Stimulated activated CD4-positive, alpha-beta T cell treated with anti-CD3 and anti-CD28 coated beads, Interleukin-15, amount 100 ng/mL, for 48 hours (primary cell): Measurements from ENCODE around the gene RIT2.
"Not testable (repeated sequence)": the region's sequence is repeated elsewhere in the genome, so short reads cannot be mapped to it uniquely, and the experiment has no call there.

Experiments
- DNase-seq, 2 donors: peaks; one replicate each; pipeline ENCODE4 v3.0.0-alpha.2; 2020; ENCODE audit warnings: low read depth in 2 of 2

The RIT2 gene

DNA sequence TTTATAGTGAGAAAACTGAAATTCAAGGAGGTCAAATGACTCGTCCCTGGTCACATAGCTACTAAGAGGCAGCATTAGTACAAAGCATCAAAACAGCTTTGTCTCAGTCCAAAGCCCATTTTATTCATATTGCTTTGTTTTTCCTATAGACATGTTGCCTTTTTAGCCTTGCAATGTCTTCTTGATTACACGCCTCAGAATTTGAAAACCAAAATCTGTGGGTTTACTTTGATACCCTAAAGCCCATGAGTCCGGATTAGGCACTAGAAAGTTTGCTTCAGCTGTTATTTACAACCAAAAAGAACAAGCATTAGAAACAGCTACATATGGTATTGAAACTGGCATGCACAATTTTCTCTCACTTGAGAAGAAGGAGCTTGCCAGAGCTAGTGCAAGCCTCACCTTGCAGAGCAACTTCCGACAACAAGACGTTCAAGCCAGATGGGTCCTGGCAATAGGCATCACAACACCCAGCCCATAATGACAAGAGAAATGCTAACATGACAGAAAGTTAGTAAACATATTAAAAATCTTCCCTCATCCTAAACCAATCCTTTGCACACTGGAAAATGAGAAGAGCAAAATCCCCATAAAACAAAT lies 276.8 kb downstream of the RIT2 start:
- DNase-seq: no peak

DNA sequence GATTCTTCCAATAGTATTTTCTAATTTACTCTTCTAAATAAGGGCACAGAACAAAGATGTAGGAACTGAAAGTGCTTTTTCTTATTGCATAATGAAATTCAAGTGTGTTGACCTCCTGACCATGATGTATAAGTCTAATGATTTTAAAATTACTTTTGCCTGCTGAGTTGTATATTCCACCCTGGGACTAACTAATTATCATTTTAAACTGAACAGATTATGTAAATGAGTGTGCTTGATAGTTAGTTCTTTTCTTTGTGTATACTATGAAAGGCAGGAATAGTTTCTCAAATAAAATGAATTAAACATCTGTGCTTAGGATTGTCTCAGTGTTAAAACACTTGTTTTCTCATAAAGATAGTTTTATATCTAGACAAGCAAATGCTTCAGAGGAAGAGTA lies 284.5 kb downstream of the RIT2 start:
- DNase-seq: no peak

DNA sequence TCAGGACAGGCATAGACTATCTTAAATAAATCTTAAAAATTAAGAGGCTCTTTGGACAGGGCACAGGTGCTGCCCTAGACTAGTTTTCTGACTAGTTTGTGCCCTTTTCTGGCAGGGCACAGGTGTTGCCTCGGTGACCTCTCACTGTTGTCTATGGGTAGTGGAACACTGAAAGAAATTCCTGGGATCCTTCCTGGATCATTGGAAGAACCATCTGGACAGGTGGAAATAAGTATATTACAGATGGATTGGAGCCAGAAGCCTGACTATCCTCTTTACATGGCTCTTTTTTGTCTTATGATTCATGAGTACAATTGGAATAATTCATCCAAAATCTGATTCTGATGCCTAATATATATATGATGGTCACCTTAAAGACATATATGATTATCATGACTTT lies 286.6 kb downstream of the RIT2 start:
- no peak for DNase-seq

DNA sequence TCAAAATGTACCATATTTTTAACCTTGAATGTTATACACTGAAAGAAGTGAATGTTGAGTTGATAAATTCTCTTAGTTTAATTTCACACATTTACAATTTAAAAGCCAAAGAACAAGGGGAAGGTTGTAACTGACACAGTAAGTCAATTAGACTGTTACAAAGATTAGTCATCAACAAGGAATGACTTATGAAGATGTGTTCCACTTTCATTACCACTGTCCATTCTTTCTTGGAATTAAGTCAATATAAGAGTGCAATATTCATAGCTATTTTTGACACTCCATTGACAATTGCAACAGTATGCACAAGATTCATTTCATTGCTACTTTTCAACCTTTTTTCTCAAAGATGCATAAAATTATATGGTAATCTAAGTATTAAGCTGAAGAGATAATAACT lies 291.3 kb downstream of the RIT2 start:
- no peak for DNase-seq

DNA sequence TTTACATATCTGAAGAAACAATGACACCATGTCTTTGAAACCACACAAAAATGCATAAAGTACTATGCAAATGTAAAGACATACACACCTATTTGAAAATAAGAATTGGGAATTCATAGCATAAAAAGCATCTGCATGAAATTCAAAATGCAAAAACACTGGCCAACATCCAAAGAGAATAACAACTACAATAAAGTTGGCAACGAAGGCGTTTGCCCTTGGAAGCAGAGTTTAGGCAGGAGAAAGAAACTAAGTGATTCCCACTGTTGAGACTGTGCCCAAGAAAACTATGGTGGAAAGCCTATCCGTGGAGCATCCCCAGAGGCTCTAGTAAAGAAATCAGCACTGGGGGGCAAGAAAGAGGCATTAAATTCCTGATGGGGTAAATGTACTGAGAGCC lies 292.8 kb downstream of the RIT2 start:
- DNase-seq: no peak

DNA sequence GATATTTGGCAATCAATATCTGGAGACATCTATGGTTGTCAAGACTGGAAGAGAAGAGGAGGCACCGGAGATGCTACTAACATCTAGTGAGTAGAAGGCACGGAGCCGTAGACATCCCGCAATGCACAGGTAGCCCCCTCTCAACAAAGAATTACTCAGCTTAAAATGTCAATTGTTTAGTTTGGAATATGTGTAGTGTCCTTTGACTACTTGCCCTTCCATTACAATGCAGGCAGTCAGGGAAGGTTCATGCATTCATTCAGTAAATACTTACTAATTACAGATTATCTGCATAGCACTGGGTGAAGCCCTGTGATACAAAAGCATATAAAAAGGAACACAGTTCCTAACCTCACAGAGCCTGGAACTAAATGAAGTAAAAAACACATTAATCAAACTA lies 294.0 kb downstream of the RIT2 start:
- no peak for DNase-seq

DNA sequence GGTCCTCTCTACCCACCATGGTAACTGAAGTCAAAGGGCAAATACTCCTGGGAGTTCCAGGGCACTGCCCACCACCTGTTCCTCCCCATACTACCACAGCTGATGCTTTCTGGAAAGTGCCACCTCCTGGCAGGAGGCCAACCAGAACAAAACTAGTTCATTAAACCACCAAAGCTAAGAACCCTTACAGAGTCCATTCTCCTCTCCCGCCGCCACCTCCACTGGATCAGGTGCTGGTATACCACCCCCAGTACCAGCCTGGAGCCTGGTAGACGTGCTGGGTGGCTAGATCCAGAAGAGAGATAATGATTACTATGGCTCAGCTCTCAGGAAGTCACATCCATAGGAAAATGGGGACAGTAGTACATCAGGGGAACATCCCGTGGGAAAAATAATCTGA lies 300.9 kb downstream of the RIT2 start:
- DNase-seq: no peak

DNA sequence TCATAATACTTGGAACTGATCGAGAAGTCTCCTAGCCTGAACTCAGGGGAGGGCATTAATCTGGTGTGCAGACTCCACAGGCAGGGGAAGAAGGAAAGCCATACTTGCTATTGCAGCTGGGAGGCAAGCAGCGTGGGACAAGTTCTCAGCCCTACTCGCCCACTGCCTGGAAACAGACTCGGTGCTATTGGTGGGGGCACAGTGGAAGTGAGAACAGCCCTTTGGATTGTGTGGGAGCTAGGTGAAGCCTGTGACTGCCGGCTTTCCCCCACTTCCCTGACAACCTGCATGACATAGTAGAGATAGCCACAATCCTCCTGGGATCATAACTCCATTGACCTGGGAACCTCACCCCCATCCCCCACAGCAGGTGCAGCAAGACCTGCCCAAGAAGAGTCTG lies 301.3 kb downstream of the RIT2 start:
- no peak for DNase-seq

DNA sequence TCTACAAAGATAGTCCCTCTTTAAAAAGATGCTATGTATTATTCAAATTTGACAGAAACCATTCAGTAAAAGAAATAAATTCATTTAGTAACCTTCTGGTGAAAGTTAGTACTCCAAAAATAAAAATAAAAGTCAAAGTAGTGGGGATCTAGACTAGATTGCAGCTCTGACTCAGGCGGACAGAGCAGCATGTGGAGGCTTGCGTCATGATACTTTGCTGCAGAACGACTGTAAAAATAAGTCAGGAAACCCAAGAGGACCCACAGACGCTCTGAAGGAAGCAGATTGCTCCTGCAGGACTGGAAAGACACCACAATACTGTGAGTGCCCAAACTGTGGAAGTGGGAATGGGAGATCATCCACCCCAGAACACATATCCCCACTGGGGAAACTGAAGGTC lies 301.9 kb downstream of the RIT2 start:
- no peak for DNase-seq

DNA sequence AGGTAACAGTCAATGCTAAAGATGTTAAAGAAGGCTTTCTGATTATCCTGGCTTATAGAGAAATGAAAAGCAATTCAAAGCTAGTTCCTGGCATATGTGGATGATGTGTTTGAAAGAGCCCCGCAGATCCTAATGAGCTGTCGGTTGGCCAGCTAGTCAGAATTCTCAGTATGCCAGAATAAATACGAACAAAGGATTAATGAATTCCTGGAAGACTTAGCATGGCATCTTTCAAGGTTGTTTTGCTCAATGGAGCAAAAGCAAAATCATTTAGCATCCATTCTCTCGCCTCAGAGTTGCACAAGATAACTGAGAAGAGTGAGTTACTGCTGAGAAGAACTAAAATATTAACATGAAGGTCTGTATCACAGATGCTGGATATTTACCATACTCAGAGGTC lies 307.6 kb downstream of the RIT2 start:
- no peak for DNase-seq

DNA sequence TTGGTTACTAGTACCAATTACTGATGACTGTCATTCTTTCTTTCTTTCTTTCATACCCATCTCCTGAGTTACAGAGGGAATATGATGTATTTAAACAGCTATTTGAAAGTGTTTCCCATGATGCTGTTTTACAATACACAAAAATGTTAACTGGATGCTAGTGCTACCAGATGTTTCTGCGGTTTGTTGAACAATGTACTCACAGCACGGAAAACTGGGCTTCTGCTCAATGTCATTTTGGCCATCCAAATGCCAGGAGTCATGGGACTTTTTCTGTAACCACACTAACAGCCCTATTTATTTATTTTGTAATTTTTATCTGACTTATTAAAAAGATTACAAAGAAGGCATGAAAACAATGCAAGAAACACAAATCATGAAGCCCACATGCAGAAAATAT lies 313.8 kb downstream of the RIT2 start:
- DNase-seq: no peak

DNA sequence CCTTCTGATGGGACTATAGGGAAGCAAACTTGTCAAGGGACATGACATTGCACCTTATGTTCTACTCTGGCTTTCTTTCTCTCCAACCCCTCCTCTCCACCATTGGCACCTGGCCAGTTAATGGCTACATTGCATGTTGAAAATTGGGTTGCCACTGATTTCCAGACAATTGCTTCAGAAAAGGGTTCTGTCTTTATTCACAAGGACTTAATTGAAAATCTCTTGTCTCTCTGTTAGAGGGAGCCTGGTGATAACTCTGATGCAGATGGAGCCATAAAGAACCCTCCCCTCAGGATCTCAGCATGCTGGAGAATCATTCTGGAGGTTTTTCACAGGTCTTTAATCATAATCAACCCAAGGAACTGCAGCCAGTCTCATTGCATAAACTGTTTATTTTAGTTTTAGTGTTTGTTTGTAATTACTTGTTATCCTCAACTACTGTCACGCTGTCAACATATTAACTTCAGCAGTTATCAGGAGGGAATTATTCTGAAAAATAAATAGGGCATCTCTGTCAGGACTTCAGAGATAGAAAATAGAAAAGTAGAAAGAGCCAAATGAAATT lies 316.8 kb downstream of the RIT2 start:
- DNase-seq: no peak

DNA sequence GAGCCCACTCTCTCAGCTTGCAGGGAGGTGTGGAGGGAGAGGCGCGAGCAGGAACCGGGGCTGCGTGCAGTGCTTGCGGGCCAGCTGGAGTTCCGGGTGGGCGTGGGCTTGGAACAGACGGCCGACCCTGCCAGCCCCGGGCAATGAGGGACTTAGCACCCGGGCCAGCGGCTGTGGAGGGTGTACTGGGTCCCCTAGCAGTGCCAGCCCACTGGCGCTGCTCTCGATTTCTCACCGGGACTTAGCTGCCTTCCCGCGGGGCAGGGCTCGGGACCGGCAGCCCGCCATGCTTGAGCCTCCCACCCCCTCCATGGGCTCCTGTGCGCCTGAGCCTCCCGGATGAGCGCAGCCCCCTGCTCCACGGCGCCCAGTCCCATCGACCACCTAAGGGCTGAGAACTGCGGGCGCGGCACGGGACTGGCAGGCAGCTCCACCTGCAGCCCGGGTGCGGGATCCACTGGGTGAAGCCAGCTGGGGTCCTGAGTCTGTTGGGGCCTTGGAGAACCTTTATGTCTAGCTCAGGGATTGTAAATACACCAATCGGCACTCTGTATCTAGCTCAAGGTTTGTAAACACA lies 320.2 kb downstream of the RIT2 start:
- not testable (repeated sequence) for DNase-seq

DNA sequence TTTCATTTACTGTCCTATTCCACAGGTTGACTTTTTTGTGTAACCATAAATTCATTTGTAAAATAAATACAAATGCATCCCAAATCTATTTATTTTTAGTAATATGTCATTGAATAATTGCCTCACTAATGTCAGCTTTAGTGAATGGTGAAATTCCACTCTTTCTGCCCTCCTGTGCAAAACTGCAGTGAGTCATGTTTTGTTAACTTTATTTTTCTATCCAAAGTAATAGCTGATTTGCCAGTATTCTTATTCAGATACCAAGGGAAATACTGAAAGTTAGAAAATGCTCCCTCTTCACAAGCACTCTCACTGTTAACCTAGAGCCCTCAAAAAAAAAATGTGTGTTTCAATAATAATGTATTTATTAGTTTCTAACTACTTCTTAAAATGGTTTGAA lies 322.8 kb downstream of the RIT2 start:
- DNase-seq: no peak

DNA sequence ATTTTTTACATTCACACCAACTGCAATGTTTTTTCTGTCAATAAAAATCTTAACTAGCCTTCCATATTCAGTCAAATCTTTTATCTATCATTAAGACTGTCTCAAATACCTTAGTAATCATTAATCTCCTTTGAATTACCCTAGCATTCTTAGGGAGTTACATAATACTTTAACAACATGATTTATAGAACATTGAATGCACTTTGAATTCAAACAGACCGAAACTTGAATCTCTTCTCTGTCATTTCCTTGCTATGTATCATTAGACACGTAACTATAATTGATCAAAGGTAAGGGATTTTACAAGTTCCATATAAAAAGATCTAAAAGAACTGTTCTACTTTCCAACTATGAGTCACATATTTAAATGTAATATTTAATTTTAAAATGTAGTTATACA lies 330.9 kb downstream of the RIT2 start:
- DNase-seq: no peak

DNA sequence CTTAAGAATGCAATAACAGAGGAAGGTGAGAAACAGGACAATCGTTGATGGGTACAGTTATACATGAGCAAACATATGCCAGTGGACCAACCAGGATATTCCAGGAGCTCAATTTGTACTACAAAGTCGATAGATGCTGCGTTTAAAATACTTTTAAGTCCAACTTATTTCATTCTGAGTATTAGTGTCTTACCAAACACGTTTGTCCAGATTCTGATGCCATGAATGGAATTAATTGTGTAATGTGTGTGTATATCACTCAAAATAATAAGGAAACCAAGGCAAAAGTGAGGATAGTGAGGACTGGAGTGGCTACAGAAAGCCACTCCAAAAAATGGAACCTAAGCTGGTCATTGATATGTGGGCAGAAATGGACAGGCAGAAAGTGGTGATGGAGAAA lies 332.6 kb downstream of the RIT2 start:
- DNase-seq: no peak

DNA sequence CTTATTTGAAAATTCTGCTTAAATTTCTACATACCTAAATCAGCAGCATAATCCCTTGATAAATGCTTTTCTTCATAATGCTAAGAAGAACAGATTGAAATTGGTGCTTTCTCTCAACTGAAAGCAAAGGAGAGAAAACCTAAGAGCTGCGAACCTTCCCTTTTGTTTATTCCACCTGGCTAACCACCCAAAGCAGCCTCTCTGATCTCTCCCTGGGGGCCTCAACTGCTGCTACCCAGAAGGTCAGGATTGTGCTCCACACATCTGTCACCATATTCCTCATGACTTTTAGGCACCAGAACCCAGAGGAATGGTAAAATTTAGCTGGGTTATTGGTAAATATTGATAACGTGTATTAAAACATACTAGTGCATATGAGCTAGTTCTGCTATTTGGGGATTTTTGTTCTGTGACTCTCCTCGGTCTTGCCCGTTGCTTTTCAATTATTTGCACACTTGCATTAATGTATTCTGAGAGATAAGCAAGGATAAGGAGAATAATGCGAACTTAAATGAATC lies 334.1 kb downstream of the RIT2 start:
- DNase-seq: no peak

DNA sequence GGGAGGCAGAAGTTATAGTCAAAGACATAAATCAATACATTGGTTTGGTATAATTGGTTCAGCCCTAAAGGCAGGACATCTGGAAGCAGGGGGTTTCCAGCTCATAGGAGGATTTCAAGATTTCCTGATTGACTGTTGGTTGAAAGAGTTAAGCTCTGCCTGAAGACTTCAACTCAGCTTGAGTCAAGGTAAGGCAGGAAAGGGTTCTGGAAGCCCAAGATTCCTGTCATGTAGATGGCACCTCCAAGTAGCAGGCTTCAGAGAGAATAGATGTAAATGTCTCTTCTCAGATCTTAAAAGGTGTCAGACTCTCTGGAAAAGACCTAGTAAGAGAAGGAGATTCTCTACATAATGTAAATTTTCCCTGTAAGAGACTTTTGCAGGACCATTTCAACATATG lies 335.3 kb downstream of the RIT2 start:
- DNase-seq: no peak

DNA sequence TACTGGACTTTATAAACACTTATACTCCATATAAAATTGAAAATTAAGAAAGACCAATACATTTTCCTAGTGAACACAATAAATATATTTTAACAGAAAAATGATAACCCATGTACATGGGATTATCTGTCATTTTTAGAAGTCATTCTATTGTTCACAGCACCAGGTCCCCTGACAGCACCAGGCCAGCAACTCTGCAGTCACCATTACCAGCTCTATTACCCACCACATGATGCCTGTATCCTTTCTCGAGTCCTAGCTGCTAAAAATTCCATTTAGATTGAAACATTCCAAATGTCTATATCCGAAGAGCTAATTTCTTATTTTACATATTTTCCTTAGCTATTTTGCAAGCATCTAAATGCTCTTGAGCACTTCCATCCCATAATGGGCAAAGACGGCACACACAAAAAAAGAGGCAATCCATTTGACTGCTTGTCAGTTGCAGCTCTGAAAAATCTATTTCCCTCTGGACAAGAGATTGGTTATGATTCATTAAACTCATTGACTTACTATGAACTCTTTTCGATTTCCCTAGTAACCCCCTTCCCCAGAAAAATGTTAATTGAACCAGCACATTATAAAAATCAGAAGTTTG lies 336.9 kb downstream of the RIT2 start:
- DNase-seq: no peak

DNA sequence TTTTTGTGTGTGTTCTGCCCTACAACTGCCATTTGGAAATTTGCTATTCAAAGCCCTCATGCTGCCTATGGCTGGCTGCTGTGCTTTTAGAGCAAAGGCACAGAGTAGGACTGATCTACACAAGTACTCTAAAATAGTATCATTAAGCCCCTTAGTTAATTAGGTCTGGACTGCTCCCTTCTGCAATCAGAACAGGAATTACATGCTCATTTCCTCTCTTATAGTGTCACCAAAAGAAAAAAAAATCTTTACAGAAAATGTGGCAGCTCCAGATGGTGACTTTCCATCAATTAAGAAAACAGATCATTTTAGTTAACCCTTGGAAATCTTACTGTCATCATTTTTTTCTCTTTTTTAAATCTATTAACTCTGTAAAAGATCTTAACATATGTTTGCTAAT lies 337.5 kb downstream of the RIT2 start:
- no peak for DNase-seq

DNA sequence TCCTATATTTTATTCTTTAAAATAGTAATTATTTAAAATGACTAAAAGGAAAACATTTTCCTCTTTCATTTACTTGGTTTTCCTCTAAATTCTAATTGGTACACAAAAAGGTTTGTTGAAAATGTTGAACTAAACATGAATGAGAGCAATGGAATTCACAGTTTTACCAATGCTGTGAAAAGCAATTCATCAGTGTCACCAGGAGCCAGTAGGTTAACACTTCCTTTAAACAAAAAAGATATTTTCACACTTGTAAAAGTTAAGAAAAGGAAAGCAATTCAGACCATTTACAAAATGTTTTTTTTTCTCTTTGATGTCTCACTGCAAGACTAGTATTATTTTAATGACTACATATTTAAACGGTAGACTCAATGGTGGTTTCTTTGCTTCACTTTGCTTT lies 341.6 kb downstream of the RIT2 start:
- no peak for DNase-seq

DNA sequence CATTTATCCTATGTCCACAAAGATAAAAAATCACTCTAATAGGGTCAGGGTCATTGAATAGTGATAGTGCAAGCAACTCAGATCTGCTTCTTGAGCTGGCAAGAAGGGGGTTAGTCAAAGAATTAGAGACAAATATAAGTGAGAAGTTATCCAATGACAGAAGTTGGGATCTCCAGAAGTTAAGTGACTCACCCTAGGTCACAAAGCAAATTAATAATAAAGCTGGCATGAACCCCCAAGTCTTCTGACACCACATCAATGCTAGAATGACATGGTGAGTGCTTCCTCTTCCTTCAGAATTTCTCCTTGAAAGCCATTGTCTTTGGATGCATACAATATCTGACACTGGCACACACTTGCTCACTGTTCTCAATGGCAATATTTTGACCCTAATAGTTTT lies 343.5 kb downstream of the RIT2 start:
- no peak for DNase-seq

DNA sequence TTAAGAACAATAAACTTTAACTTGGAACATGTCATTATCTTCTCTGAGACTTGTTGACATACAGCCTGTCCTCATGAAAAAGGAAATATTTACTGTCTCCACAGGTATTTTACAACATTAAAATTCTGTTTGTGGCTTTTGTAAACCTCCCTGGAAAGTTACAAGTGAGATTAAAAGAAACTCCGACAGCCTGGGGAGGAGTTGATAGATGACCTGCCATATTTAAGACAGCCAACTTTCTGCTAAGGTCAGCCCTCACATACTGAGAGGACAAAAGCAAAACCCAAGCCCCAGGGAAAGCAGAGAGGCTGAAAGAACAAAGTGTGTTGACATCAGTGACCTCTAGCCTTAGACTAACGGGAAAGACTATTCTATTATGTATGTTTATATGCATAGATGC lies 350.2 kb downstream of the RIT2 start:
- no peak for DNase-seq
